Activated effector memory CD4-positive, alpha-beta T cell treated with anti-CD3 and anti-CD28 coated beads, Interleukin-2, amount 50 U/mL, for 16 hours (primary cell): ENCODE measurements around the gene TUBB1.

Experiments
- DNase-seq: peaks from one replicate; pipeline ENCODE4 v3.0.0-alpha.2; 2020

Gene TUBB1

DNA sequence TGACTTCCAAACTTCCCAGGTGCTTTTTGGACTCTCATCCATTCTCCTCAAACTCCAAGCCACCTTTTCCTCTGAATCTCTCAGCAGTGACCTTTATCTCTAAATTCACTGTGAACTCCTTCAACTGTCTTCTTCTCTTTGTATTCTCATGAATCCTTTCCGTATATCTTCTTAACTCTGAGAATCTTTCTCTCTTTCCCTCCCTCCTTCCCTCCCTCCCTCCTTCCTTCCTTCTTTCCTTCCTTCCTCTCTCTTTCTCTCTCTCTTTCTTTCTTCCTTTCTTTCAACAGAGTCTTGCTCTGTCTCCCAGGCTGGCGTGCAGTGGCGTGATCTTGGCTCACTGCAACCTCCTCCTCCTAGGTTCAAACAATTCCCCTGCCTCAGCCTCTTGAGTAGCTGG lies 27.6 kb downstream of the TUBB1 start:
- no peak for DNase-seq

DNA sequence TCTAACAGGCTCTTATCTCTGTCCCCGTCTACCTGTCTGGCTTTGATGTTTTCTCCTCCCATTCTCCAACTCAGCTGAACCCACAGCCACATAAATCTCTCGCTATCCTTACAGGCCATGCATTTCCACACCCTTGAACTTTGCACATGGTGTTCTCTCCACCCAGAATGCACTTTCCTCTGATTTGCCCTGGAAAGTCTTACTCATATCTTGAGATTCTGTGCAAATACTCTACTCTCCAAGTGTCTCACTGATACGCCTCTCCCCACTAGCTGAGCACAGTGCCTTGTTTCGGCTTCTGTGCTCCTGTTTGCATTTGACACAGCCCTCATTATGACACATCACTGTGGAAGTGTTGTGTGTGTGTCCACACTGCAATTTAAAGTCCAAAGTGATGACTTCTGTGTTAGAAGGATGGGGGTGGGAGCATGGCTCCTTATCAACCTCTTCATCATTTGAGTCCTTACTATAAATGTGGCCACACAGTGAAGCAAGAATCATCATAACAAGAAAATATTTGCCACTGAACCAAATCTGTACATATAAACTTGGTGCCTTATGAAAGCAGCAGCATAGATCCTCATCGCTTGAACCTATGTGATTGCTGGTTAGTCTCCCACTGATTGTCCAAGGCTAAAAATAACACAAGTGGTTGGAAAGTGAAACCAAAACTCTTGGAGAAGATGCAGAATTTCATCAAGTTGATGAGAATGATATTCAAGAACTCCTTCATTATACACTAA lies 28.9 kb downstream of the TUBB1 start:
- no peak for DNase-seq

DNA sequence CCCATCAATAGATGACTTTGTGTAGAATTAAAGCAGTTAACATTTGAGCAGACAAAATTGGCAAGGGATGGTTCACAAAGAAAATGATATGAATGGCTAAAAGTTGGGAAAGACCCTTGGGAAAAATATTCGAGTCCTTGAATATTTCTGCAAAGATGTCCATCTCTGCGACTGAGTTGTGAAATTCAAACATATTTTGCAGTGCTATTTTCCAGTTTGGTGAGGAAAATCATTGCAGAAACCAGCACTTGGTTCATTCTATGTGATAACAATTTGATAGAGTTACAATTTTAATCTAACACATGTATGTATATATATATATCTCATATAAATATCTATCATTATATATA lies 29.4 kb downstream of the TUBB1 start:
- no peak for DNase-seq

DNA sequence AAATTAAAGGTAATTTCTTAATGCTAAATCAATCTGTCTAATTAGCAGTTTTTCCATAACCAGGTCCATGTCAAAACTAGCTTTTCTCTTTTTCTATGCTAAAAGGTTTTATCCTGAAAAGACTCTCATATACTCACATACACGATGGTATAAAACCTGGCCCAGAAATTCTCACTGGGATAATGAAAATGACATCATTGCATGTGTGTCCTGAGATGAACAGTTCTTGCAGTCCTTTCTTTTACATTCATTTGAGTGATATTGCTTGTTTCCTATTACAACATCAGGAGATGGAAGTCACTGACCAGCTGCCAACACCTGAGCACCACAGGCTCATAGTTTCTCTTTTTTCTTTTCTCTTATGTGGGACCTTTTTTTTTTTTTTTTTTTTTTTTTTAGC lies 31.2 kb downstream of the TUBB1 start:
- DNase-seq, result no peak

DNA sequence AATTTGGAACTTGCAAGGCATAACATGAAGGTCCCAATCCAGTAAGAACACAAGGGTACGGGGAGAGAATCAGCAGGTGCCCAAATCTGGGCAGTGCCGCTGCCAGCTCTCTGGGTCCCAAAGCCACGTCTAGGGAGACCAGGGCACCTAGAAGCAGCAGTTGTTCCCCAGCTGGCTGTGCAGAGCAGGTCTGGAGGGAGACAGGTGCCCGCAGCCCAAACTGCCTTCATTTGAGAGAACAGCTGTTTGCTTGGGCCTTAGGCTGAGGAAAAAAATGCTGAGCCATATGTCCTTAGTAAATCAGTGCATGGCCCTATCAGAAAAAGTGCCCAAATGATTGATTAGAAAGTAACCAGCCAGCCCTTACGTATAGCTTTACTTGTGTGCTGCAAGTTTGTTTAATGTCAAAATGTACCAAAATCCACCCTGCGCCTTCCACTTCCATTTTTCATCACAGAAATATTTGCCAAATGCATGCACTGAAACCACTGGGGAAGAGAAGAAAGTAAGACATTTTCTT lies 32.5 kb downstream of the TUBB1 start:
- DNase-seq, result no peak

DNA sequence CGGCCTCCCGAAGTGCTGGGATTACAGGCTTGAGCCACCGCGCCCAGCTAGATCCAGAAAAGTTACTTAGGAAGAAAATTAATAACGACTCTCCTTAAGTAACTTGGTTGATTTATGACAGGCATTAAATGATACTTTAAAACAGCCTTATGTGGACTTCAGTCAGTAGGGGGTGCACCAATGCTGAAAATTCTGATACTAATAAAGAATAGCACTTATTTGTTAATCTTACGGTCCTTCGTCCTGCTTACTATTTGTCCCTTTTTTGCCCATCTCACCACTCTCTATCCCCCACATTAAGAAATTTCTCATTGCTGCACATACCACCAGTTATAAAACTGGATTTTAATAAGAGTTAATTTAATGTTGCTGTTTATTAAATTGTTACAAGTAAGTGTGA lies 36.1 kb downstream of the TUBB1 start:
- no peak for DNase-seq

DNA sequence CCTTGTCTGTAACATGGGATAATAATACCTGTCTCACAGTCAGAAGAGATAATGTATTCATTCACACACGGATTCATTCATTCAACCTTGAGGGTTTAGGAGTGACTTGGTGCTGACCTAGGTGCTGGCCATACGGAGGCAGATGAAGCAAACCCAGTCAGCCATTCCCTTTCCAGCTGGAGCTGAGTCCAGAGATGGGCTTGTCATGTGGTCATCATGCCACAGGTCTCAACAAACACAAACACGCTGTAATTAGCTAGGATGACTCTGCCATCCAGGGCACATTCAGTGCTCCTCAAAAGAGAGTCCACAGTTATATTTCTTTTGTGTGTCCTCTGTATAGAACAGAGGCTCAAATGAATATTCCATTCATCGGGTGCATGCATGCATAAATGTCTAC lies 42.9 kb downstream of the TUBB1 start:
- DNase-seq, result no peak

DNA sequence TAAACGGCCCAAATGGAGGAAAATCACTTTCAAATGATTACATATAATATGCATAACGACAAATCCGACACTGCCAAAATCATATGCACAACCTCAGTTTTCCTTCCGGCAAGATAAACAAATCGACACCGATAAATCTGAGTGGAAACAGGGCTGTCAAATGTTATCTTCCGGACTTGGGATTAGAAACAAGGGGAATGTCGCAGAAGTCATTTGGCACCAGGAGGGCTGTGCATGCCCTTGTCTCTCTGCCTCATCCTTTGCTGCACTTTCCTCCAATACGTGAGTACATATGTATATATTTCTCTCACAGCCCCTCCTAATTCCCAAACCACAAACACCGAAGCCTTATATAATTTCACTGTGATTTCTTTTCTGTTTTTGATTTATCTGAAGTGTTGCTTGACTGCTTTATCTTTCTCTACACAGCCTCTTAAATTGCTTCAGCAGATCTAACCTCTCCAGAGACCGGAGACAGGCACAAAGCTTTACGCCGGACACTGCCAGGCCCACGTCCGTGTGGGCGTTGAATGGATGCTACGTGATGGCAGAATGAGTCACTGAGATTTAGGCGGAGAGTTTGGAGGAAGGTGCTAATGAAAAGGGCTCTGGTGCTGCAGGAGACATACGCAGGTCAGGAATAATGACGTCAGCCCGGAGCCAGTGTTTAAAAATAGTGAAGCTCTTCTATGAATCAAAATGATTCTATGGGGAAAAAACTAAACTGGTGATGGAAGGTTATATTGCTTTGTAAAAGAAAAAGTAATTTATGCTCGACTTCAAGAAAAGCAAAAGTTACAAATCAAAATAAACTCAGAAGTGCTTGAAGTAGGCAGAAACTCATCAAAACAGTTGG lies 44.4 kb downstream of the TUBB1 start:
- DNase-seq, result no peak

DNA sequence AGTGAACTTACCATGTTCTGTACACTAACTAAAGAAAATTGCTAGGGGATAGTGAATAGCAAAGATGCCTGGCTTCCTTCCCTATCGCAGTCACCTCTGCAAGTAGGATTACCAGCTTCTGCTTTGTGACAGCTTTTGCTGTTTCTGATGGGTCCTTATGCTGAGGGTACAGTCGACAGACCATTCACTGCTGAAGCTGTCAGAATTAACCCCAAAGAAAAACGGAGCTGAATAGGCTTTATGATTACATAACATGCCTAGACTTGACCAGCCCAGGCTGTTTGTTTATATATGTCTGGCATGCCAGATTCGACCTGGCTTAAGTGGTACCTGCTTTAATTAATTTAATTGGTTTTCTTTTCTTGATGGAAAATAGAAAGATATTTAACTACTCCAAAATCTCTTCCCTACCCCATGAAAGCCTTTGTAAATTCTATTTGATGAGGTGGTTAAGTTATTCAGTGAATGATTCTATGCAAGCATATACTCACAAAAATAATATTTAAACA lies 45.0 kb downstream of the TUBB1 start:
- no peak for DNase-seq

DNA sequence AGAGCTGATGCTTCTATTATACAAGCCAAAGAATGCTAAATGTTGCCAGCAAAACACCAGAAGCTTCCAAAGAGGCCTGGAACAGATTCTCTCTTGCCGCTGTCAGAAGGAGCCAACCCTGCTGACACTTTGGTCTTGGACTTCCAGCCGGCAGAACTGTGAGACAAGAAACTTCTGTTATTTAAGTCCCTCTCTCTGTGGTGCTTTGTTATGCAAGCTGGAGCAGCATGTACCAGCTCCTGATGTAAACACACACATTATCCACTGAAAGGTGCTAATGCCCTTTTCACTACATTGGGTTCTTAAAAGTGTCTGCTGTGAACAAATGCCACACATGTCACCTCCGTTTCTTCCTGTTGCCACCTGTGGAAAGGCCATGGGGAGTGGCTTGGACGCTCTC lies 49.3 kb downstream of the TUBB1 start:
- no peak for DNase-seq

DNA sequence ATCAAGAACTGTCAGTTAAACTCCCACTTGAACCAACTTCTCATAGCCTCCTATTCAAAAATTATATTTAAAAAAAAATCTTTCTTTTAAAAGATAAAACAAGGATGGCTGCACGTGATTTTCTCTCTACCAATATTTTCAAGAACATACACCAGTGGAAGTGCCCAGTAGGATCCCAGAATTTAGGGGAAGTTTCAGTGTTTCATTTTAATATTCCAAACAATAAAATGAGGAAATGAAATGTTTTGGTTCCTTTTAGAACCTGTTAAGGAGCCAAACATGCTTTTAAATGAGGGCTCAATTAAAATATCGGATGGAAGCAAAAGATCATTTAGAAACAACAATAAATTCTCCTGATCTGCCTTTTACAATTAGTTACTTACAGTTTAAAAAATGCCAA lies 49.8 kb downstream of the TUBB1 start:
- DNase-seq, result no peak

DNA sequence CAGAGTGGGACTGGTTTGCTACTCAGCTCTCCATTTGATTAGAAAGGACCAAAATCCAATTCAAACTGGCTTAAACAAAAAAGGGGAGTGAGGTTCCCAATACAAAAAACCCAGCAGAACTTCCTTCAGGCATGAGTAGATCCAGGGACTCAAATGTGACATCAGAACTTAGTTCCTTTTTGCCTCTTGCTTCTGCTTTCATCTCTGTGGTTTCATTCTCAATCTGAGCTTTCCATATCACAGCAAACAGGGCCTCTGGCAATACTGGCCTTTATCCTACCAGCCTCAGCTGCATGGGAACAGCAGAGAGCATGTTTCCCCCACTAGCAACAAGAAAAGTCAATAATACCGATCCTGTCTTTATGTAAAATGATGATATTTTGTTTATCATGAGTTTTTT lies 52.0 kb downstream of the TUBB1 start:
- no peak for DNase-seq

DNA sequence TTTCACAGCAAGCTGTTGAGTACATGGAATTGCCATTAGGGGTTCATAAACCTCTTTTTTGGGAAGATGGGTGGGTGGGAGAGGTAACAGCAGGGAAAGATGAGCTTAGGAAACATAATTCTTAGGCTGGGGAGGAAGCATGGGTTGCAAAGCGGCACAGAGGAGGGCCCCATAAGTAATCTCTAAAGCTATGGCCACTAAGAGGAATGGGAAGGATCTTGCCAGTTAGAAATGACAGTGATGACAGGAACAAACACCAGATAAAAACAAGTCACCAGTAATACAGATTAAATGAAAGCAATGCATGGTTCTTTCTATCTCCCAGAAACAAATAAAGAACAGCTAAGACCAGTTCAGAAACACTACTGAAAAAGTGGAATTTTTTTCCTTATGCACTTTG lies 54.4 kb downstream of the TUBB1 start:
- DNase-seq, result no peak

DNA sequence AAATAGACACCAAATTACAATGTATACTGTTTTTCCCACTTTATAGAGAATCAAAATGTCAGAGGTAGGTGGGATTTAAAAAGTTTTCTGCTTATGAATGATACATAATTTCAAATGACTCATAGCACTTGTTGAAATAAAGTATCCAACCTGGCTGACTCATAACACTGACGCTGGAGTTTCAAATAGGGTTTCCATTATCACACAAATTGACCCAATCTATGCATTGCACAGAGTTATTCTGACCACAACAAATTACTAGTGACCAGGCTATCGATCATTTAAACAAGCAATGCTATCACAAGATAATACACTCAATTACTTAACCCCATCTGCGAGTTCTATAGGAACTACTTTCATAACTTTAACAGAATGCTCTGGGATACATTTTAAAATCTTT lies 55.2 kb downstream of the TUBB1 start:
- DNase-seq, result no peak

DNA sequence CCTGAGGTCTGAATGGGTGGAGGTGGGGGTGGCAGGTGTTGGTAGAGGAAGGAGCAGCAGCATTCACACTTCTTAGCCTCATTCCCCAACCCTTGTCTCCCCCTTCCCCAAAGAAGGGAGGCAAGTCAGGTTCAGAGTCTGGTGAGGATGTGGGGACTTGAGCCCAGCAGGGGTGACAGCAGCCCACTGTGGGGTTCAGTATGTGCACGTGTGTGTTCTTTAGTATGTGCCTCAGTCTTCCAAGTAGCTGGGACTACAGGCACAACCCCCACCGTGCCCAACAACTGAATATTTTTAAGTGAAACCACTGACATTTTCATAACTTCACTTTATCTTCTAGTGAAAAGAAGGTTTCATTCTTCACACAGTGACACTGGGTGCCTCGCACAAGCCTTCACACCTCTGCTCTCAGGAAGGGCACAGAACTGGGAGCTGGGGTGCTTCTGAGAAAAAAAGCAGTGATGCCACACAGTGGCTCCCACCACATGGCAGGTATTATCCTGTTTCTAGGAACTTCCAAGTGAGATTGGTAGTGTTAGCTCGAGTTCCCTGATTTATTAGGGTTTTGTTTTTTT lies 56.8 kb downstream of the TUBB1 start:
- no peak for DNase-seq
